ENCODE data around the gene CSF1R. TPM values are rescaled to one million over a fixed set of nuclear protein-coding genes. Genes with fewer than 3 reads are reported as not detected.

The CSF1R gene
- total RNA-seq, 1 donor from 2014 or later: not detected

- Mint-ChIP-seq H3K4me3 (ENCODE audit: unreplicated experiment) (no peak overlapping the region), H3K27ac (ENCODE audit: unreplicated experiment) (no peak overlapping the region), H3K36me3 (ENCODE audit: unreplicated experiment) (no peaks in the 10 kb centered on the region), H3K9me3 (ENCODE audit: unreplicated experiment) (peaks cover 1% of the 10 kb centered on the region), H3K4me1 (ENCODE audit: low read depth, unreplicated experiment) (no peaks in the 10 kb centered on the region), H3K27me3 (ENCODE audit: unreplicated experiment) (no peaks in the 10 kb centered on the region)
- DNase-seq: no peak
- no peak for TF ChIP-seq CTCF (IDR thresholded peaks at IDR 0.05; ENCODE audit: partially characterized antibody, unreplicated experiment)
These were observed 19.9 kb downstream of the CSF1R start for GRCh38 chr5:150066436-150066835.

- Mint-ChIP-seq H3K4me3 (ENCODE audit: unreplicated experiment) (no peak overlapping the region), H3K4me1 (ENCODE audit: low read depth, unreplicated experiment) (no peaks in the 10 kb centered on the region), H3K27ac (ENCODE audit: unreplicated experiment) (no peak overlapping the region), H3K27me3 (ENCODE audit: unreplicated experiment) (no peaks in the 10 kb centered on the region), H3K36me3 (ENCODE audit: unreplicated experiment) (no peaks in the 10 kb centered on the region), H3K9me3 (ENCODE audit: unreplicated experiment) (peaks cover 1% of the 10 kb centered on the region)
- TF ChIP-seq CTCF (IDR thresholded peaks at IDR 0.05; ENCODE audit: partially characterized antibody, unreplicated experiment): no peak
- DNase-seq: no peak
These were observed 20.5 kb downstream of the CSF1R start for GRCh38 chr5:150065886-150066285.

- H3K27ac Mint-ChIP-seq (ENCODE audit: unreplicated experiment): no peak overlapping the region
- no peak for TF ChIP-seq CTCF (IDR thresholded peaks at IDR 0.05; ENCODE audit: partially characterized antibody, unreplicated experiment)
- H3K4me1 Mint-ChIP-seq (ENCODE audit: low read depth, unreplicated experiment): no peaks in the 10 kb centered on the region
- DNase-seq: no peak
- peaks cover 1% of the 10 kb centered on the region for H3K9me3 Mint-ChIP-seq (ENCODE audit: unreplicated experiment)
- H3K36me3 Mint-ChIP-seq (ENCODE audit: unreplicated experiment): no peaks in the 10 kb centered on the region
- no peaks in the 10 kb centered on the region for H3K27me3 Mint-ChIP-seq (ENCODE audit: unreplicated experiment)
- H3K4me3 Mint-ChIP-seq (ENCODE audit: unreplicated experiment): no peak overlapping the region
These were observed 21.0 kb downstream of the CSF1R start for GRCh38 chr5:150065346-150065745.

- no peaks in the 10 kb centered on the region for H3K36me3 Mint-ChIP-seq (ENCODE audit: unreplicated experiment)
- no peak for TF ChIP-seq CTCF (IDR thresholded peaks at IDR 0.05; ENCODE audit: partially characterized antibody, unreplicated experiment)
- H3K9me3 Mint-ChIP-seq (ENCODE audit: unreplicated experiment): peaks cover 1% of the 10 kb centered on the region
- no peaks in the 10 kb centered on the region for H3K4me1 Mint-ChIP-seq (ENCODE audit: low read depth, unreplicated experiment)
- H3K27me3 Mint-ChIP-seq (ENCODE audit: unreplicated experiment): no peaks in the 10 kb centered on the region
- no peak overlapping the region for H3K27ac Mint-ChIP-seq (ENCODE audit: unreplicated experiment)
- H3K4me3 Mint-ChIP-seq (ENCODE audit: unreplicated experiment): no peak overlapping the region
- DNase-seq: no peak
These were observed 21.6 kb downstream of the CSF1R start for GRCh38 chr5:150064681-150065220.

GRCh38 chr5:150063638-150064037 lies 22.7 kb downstream of the CSF1R start:
- Mint-ChIP-seq H3K36me3 (ENCODE audit: unreplicated experiment) (no peaks in the 10 kb centered on the region), H3K9me3 (ENCODE audit: unreplicated experiment) (peaks cover 1% of the 10 kb centered on the region), H3K27ac (ENCODE audit: unreplicated experiment) (no peak overlapping the region), H3K27me3 (ENCODE audit: unreplicated experiment) (no peaks in the 10 kb centered on the region), H3K4me1 (ENCODE audit: low read depth, unreplicated experiment) (no peaks in the 10 kb centered on the region), H3K4me3 (ENCODE audit: unreplicated experiment) (no peak overlapping the region)
- TF ChIP-seq CTCF (IDR thresholded peaks at IDR 0.05; ENCODE audit: partially characterized antibody, unreplicated experiment): no peak
- no peak for DNase-seq
